ENCODE measurements around the gene RAD51.

RAD51 gene

DNA sequence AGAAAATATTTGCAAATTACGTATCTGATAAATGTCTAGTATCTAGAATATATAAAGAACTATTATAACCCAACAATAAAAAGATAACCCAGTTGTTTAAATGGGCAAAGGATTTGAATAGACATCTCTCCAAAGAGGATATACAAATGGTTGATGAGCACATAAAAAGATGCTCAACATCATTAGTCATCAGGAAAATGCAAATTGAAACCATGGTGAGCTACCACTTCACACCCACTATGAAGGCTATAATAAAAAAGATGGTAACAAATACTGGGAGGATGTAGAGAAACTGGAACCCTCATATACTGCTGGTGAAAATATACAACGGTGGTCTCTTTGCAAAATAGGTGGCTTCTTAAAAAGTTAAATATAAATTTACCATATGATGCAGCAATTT is 28.0 kb downstream of the RAD51 start:
- no peak for DNase-seq

GRCh38 chr15:40723919-40724318 is 28.9 kb downstream of the RAD51 start:
- DNase-seq: no peak

DNA sequence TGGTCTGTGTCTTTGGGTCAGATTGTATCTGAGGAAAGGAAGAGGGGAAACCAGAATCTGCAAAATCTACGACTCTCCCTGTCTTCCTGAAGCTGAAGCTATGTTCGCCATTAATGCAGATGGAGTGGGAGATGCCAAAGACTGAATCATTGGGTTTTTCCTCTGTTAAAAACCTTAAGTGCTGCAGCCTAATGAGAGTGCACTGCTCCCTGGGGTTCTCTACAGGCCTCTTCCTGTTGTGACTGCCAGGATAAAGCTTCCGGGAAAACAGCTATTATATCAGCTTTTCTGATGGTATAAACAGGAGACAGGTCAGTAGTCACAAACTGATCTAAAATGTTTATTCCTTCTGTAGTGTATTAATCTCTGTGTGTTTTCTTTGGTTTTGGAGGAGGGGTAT is 36.1 kb downstream of the RAD51 start:
- no peak for DNase-seq

- DNase-seq: no peak
Measured at GRCh38 chr15:40736575-40736974, 41.6 kb downstream of the RAD51 start.

GRCh38 chr15:40737048-40737447 is 42.1 kb downstream of the RAD51 start:
- no peak for DNase-seq

DNA sequence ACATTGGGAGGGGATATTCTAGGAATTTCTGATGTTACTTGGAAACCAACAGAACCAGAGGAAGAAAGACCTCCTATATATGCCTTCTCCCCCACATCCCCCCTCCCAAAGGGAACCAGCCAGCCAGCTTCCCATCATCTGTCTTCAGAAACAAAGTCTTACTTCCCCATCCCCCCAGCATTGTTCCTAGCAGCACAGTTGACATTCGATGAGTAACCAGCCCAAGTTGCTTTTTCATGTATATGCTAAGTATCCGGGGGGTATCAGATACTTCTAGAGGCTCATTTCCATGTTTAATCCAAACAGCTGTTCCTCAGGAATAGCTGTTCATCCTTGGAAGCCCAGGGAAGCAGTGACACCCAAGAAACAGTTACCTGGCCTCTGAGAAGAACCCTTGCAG is 44.1 kb downstream of the RAD51 start:
- no peak for DNase-seq

DNA sequence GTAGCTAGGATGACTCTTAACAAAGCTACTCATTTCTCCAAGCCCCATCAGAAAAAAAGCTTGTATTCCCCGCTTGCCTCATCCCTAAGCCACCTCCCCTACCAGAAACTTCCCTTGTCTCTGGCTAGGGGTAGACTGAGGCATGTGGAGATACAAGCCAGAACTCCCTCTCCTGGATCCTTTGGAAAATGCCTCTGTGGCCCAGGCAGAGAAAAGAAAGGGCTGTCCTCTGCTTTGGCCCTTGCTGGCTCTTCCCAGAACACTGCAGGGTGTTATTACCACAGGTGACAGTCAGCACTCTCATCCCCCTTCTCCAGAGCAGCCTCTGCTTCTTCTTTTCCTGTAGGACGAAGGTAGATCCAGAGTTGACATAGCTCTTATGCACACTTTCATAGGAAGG is 44.9 kb downstream of the RAD51 start:
- no peak for DNase-seq

DNA sequence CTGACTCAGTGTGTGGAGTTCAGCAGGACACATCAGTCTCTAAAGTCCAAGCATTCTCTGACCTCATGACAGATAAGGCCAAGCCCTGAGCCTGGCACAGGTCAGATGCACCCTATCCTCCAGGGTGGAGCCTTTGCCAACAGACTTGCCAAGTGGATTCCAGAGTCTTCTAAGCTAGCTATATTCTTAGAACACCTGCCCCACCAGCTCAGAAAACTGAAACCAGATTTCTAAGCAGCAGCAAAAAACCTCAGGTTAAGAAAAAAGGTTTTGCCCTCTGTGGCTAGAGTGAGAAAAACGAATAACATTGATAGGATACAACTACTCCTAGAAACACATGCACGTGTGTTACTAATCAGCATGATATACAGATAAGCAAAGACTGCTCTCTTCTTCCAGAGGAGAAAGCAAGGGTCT is 48.5 kb downstream of the RAD51 start:
- no peak for DNase-seq

GRCh38 chr15:40743921-40744814 is 49.2 kb downstream of the RAD51 start:
- peak; percentile 42 to 50 for DNase-seq

DNA sequence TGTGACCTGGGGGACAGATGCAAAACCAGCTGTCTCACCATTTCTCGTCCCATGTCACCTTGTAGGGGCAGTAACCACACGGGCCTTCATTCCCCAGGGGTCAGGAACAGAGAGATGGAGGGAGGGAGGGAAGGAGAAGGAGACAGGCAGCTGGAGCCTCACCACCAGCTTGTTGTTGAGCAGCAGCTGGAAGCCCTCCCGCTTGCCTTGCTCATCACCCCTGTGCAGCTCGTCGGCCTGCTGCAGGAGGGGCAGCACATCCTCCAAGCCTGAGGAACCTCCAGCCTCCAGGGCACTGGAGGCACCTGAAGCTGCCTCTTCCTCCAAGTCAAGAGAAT is 49.8 kb downstream of the RAD51 start:
- no peak for DNase-seq

DNA sequence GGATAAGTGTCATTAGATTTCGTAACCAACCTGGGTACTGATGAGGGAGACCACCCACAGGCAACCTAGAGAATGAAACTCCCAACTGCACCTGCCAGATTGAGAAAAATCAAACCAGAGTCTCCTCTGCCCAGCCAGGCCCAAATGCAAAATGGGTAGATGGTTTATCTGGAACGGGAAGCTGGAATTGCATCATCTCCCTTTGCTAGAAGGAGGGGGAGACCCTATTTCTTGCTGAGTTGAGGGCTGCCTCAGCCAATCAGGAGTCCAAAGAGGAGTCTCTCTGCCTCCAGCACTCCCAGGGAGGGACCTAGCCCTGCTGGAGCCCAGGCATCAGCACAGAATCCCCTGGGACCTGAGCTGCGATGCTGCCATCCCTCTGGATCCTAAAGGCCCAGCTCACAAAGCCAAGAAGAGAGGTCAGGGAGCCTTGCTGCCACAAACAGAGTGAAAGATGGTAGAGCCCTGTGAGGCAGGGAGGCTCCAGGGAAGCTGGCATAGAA is 52.0 kb downstream of the RAD51 start:
- peak; percentile 56 for DNase-seq

GRCh38 chr15:40747685-40748631 is 53.0 kb downstream of the RAD51 start:
- peak; percentile 16 to 44 for DNase-seq

GRCh38 chr15:40749151-40749630 is 54.2 kb downstream of the RAD51 start:
- no peak for DNase-seq

- DNase-seq: no peak
Measured at GRCh38 chr15:40750885-40751284, 55.9 kb downstream of the RAD51 start.

GRCh38 chr15:40751745-40752144 is 56.8 kb downstream of the RAD51 start:
- DNase-seq: no peak

DNA sequence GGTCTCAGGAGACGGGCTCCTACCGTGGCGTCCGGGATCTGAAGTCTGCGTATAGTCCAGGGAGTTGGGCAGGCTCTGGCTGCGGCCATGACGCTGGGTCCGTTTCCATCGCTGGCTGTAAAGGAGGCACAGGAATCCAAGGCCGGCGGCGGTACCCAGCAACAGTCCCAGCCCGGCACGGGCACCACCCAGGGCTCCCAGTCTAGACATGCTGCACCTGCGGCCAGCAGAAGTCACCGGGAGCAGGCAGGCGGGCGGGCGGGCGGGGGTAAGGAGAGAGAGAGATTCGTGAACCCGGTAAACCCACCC is 59.6 kb downstream of the RAD51 start:
- no peak for DNase-seq

DNA sequence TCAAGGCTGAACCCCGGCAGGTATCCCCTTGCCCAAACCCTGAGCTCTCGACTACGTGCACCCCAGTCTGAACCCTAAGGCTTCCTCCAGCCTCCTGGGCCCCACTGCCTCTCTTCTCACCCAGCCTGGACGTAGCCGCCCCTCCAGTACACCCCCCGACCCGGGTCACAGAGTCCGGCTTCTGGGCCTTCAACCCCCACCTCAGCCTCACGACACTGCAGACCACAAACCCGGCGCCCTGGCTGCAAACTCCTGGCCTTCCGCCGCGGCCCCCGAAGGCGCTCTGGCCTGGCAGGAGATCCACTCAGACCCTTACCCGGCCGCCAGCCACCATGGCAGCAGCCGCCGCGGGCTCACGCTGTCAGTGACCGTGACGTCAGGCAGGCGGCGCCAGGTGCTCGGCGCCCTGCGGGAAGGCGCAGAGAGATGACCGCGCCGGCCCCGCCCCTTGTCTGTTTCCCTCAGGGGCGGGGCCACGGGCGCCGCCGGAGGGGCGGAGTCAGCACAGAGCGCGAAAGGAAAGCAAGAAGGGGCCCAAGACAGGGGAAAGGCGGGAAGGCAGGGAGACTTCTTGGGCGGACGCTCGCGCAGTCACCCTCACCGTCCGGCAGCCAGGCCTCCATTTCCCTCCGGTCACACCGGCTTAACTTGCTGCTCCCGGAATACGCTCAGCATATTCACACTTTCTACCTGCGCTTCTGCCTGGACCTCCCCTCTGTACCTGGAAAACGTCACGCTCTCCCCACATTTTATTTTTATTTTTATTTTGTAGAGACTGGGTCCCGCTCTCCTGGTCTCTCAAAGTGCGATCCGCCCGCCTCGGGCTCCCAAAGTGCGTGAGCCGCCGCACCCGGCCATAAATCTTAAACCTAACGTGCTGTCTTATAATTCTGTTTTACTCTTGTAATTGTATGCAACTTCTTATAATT is 60.2 kb downstream of the RAD51 start, which contains the start of gene RMDN3:
Gene RMDN3, minus strand, starts transcription at position 372 of the 929 bp plus-strand sequence. CDS start 471 bp downstream, outside the sequence.
- DNase-seq: peak; percentile 90 to 91

DNA sequence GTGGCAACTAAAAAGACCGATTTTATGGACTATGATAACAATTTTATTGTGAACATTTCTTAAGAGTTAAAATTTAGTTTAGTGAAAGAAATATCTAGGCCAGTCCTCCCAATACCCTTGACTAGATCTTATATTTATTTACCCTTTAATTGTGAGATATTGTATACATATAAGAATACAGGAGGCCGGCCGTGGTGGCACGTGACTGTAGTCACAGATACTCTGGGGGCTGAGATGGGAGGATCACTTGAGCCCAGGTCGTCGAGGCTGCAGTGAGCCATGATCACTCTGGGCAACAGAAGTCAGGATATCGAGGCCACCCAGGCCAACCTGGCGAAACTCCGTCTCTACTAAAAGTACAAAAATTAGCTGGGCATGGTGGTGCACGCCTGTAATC is 60.8 kb downstream of the RAD51 start:
- DNase-seq: no peak

DNA sequence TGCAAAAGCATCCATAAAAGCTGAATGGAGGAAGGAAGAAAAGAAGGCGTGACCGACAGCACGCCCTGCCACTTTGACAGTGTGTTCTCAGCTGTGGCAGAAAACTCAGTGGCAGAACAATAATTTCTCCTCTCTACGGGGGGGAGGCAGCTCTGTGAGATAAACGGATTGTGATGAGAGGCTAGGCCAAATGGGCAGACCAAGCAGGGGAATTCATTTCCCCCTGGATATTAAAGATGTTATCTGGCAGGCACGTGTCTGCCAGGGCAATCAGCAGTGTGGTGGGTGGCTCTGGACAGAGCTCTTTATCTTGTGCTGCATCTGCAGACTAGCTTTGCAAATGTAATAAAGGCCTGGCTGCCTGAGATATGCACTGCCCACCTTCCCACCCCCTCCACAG is 62.0 kb downstream of the RAD51 start:
- DNase-seq: no peak

DNA sequence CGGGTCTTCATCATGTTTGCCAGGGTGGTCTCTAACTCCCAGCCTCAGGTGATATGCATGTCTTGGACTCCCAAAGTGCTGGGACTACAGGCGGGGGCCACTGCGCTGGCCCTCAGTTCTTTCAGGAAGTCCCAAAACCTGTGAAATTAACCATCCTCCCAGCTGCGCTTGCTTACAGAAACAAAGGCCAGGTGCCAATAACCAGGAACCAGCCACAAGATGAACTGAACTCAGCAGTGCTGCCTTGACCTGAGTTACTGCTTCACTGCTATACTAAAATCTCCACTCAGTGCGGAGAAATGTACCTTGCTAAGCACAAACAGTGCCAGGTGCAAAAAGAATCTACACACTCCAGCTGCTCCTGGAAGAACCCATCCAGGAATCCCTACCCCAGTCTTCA is 65.0 kb downstream of the RAD51 start:
- DNase-seq: no peak

- DNase-seq: no peak
Measured at GRCh38 chr15:40762919-40763800, 68.2 kb downstream of the RAD51 start.

Data from AML-193 (cell line).